GM12878 (cell line): ENCODE data around the gene HTT-AS. TPM values are rescaled to one million over a fixed set of nuclear protein-coding genes. Genes with fewer than 3 reads are reported as not detected.

Experiments used
- BHLHE40 ChIP-seq, 2 experiments: fragments of 450-650 bp in 1 of 2; IDR thresholded peaks; 2 replicates each; pipeline ENCODE4 v1.6.1; 2011 to 2017; ENCODE audit warnings: low read depth in 2 of 2, borderline replicate concordance in 1 of 2, improper control_type of control experiment in 1 of 2, low read length in 1 of 2, mild to moderate bottlenecking in 1 of 2
- CREM ChIP-seq: IDR thresholded peaks from 2 replicates; pipeline ENCODE4 v1.6.1; 2014; ENCODE audit warnings: antibody characterized with exemption, low read depth
- ELK1 ChIP-seq: IDR thresholded peaks from 2 replicates; pipeline ENCODE4 v1.6.1; 2012; ENCODE audit warnings: low read depth, low read length, improper control_type of control experiment
- FOXM1 ChIP-seq: IDR thresholded peaks from 2 replicates; pipeline ENCODE4 v1.6.1; 2012; ENCODE audit warnings: low read depth, mild to moderate bottlenecking, inconsistent platforms, low read length, moderate library complexity
- IKZF1 ChIP-seq: fragments of 450-650 bp; conservative IDR thresholded peaks from 2 replicates; pipeline ENCODE4 v1.6.1; 2017; ENCODE audit warnings: antibody characterized with exemption, mild to moderate bottlenecking
- IRF5 ChIP-seq: fragments of 450-650 bp; IDR thresholded peaks from 2 replicates; pipeline ENCODE4 v1.6.1; 2017; ENCODE audit warnings: borderline replicate concordance
- MXI1 ChIP-seq: fragments of 150-350 bp; IDR thresholded peaks from 2 replicates; pipeline ENCODE4 v1.6.1; 2011; ENCODE audit warnings: low read depth, mild to moderate bottlenecking, inconsistent platforms, low read length, improper control_type of control experiment
- NBN ChIP-seq: fragments of 450-650 bp; IDR thresholded peaks from 2 replicates; pipeline ENCODE4 v1.6.1; 2016
- PAX8 ChIP-seq: fragments of 450-650 bp; IDR thresholded peaks from 2 replicates; pipeline ENCODE4 v1.6.1; 2017; ENCODE audit warnings: mild to moderate bottlenecking, moderate library complexity
- PBX3 ChIP-seq: IDR thresholded peaks from 2 replicates; pipeline ENCODE4 v1.6.1; 2011; ENCODE audit warnings: mild to moderate bottlenecking, low read depth, low read length, moderate library complexity; ENCODE audit not compliant: insufficient replicate concordance
- RAD21 ChIP-seq: IDR thresholded peaks from 2 replicates; pipeline ENCODE4 v1.6.1; 2011; ENCODE audit warnings: mild to moderate bottlenecking, low read depth, low read length, moderate library complexity; ENCODE audit not compliant: insufficient read depth
- RELB ChIP-seq: fragments of 450-650 bp; IDR thresholded peaks from 2 replicates; pipeline ENCODE4 v1.6.1; 2017; ENCODE audit warnings: low read depth, mild to moderate bottlenecking, moderate library complexity
- RFX5 ChIP-seq: IDR thresholded peaks from 2 replicates; pipeline ENCODE4 v1.6.1; 2011; ENCODE audit warnings: low read depth, low read length, improper control_type of control experiment
- SMAD1 ChIP-seq: fragments of 450-650 bp; IDR thresholded peaks from 2 replicates; pipeline ENCODE4 v1.6.1; 2018; ENCODE audit warnings: mild to moderate bottlenecking, low read depth; ENCODE audit not compliant: partially characterized antibody
- SRF ChIP-seq, 2 experiments: IDR thresholded peaks; 2 replicates each; pipeline ENCODE4 v1.6.1; 2011; ENCODE audit warnings: low read depth in 2 of 2, low read length in 2 of 2, mild to moderate bottlenecking in 1 of 2, moderate library complexity in 1 of 2
- TCF12 ChIP-seq: IDR thresholded peaks from 2 replicates; pipeline ENCODE4 v1.6.1; 2011; ENCODE audit warnings: low read depth, mild to moderate bottlenecking, low read length
- ZBTB4 ChIP-seq: fragments of 450-650 bp; formaldehyde crosslinking; IDR thresholded peaks from 2 replicates; pipeline ENCODE4 v1.4.0; 2022; ENCODE audit warnings: mild to moderate bottlenecking, moderate library complexity
- ZNF274 ChIP-seq: IDR thresholded peaks from one replicate; pipeline ENCODE4 v1.8.0; 2011; ENCODE audit not compliant: insufficient read length, insufficient read depth
- polyA plus RNA-seq, 11 experiments: library from polyadenylated mRNA; depleted of rRNA in 4 of 11; unstranded in 6 of 11; stranded (reverse) in 5 of 11; fragments of >200 nt; fragmentation: Nextera tagmentation in 4 of 11; fragmentation: Illumina TruSeq in 1 of 11; extraction: Ambion mirVana in 4 of 11; extraction: Trizol in 1 of 11; gene quantifications; 1 replicate in 1 of 11; 2 replicates in 10 of 11; pipeline versions ENCODE4 v1.2.1 to v1.2.3, GENCODE V29; 2011 to 2016; ENCODE audit warnings: inconsistent platforms in 2 of 11, missing spikeins in 2 of 11, low read depth in 1 of 11
- total RNA-seq, 4 experiments: library from RNA; depleted of rRNA in 3 of 4; stranded (reverse); fragments of >200 nt in 3 of 4; fragmentation: Illumina TruSeq in 1 of 4; extraction: Trizol in 1 of 4; gene quantifications; 2 replicates each; pipeline versions ENCODE4 v1.2.1 to v1.2.3, GENCODE V29; 2013 to 2021

Gene HTT-AS
- total and polyA plus RNA-seq, 10 of the 15 experiments (the other 5 are each of a cell fraction or from before 2014, with no cell fraction given), result not detected

GRCh38 chr4:3047464-3048286 lies 26.7 kb downstream of the HTT-AS start (continued):
- TF ChIP-seq IRF5 (no peak; the same call in 1 of the 2 replicates), ELK1 (no peak), RFX5 (no peak), TCF12 (peak; percentile 95), MXI1 (no peak; the same call in 1 of the 2 replicates), RAD21 (peak; percentile 93), BHLHE40 (IDR thresholded peaks at IDR 0.05; ENCODE audit: borderline replicate concordance in 1 of 2, low read depth in 2 of 2, low read length in 1 of 2) (peak; percentile 79 to 94), RELB (peak; percentile 82; the same call in 1 of the 2 replicates), IKZF1 (peak; percentile 94), PBX3 (no peak), NBN (peak; percentile 95), ZBTB4 (CRISPR knock-in tag) (0 out of 2 replicates have a peak, but pooled peaks have one; percentile 2), CREM (peak; percentile 94), ZNF274 (no peak), SRF (IDR thresholded peaks at IDR 0.05; ENCODE audit: low read depth in 2 of 2, low read length in 2 of 2) (peak in 1 of 2 experiments; percentile 81; a peak in 2 of 4 replicates), PAX8 (no peak), SMAD1 (no peak), FOXM1 (no peak)
